Activated CD8-positive, alpha-beta memory T cell treated with anti-CD3 and anti-CD28 coated beads for 1 hour (primary cell): Measurements from ENCODE around the gene PIP.
"Not testable (repeated sequence)": the region's sequence is repeated elsewhere in the genome, so short reads cannot be mapped to it uniquely, and the experiment has no call there.

ENCODE experiments used
- DNase-seq, 2 donors: peaks; one replicate each; pipeline ENCODE4 v3.0.0-alpha.2; 2020; ENCODE audit warnings: low read depth in 1 of 2; ENCODE audit errors: extremely low read depth in 1 of 2

The PIP gene, protein sequence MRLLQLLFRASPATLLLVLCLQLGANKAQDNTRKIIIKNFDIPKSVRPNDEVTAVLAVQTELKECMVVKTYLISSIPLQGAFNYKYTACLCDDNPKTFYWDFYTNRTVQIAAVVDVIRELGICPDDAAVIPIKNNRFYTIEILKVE

GRCh38 chr7:143131781-143132180 lies at the start of gene PIP:
Gene PIP, plus strand, starts transcription at chr7:143132077. Its CDS starts 40 bp downstream, at chr7:143132117.
- no peak for DNase-seq

DNA sequence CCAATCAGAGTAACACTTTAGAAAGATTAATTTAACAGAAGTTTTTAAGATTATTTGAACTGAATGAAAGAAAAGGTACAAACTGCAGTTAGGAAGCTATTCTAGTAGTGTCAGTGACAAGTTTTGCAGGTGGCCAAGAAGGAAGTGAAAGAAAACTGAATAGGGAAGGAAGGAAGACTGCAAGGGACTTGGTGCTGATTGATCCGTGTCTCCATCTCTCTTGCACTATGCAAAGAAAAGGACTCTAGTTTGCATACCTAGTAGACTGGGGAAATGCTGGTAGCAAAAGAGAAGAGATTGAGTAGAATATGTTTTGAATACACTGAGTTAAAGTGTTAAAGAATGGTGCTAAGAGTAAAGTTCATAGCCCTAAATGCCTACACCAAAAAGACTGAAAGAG lies 46.8 kb upstream of the PIP start:
- no peak for DNase-seq

- DNase-seq: not testable (repeated sequence)
Observed at GRCh38 chr7:143085610-143086009, 46.3 kb upstream of the PIP start.

GRCh38 chr7:143088549-143089231 lies 43.2 kb upstream of the PIP start:
- DNase-seq: not testable (repeated sequence)

GRCh38 chr7:143096146-143096545 lies 35.7 kb upstream of the PIP start:
- DNase-seq: no peak

DNA sequence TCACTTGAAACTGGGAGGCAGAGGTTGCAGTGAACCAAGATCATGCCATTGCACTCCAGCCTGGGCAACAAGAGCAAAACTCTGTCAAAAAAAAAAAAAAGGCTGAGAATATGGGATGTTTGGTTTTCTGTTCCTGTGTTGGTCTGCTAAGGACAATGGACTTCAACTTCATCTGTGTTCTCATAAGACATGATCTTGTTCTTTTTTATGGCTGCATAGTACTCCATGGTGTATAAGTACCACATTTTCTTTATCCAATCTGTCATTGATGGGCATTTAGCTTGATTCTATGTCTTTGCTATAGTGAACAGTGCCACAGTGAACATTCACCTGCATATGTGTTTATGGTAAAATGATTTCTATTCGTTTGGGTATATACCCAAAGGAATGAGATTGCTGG lies 32.3 kb upstream of the PIP start:
- DNase-seq: not testable (repeated sequence)

DNA sequence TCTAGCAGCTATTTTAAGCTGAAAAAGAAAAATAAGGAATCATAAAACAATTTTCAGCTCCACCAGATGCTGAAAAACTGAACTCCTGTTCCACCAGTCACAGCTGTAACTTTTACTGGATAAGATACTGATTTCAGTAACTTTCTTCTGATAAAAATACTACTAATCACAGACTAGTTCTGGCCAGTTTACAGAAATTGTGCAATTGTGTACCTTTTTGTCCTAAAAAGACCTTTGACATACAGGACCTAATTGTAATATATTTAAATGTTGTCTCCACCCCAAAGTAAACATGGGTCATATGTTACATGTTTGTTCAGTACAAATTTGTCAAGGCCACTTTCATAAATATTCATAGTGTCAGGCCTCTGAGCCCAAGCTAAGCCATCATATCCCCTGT lies 27.1 kb upstream of the PIP start:
- no peak for DNase-seq

- not testable (repeated sequence) for DNase-seq
Observed at GRCh38 chr7:143108019-143108418, 23.9 kb upstream of the PIP start.

DNA sequence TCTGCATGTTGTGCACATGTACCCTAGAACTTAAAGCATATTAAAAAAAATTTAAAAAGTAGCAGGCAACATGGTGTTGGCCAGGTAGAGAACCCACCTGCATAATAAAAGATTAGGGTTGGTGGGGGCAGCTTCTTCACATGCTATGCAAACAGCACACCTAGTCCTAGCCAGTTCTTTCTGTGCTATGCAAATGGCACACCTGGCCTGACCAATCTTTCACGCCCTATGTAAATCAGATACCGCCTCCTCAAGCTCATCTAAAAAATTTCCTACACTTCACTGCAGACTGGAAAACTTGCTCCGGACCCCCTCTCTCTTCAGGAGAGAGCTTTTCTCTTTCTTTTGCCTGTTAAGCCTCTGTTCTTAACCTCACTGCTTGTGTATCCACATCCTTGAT lies 14.5 kb upstream of the PIP start:
- no peak for DNase-seq

DNA sequence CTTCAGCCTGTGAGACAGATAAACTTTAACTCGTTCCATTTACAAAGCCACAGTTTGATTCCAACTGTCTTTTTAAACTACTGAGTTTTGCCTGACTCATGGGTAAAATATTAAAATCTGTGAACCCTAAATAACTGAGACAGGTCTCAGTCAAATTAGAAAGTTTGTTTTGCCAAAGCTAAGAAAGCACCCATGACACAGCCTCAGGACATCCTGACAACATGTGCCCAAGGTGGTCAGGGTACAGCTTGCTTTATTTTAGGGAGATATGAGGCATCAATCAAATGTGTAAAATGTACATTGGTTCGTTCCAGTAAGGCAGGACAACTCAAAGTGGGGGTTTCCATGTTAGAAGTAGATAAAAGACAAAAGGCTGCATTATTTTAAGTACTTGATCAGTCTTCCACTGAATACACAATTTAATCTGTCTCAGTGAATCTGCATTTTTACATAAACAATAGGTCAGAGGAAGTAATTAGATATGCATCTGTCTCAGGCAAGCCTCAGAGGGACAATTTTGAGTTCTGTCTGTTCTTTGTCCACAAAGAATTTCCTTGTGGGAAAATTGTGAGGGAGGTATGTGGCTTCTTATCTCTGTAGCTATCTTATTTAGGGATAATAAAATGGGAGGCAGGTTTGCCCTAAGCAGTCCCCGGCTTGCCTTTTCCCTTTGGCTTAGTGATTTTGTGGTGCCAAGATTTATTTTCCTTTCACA lies 11.0 kb upstream of the PIP start:
- no peak for DNase-seq

GRCh38 chr7:143123326-143123725 lies 8.6 kb upstream of the PIP start:
- not testable (repeated sequence) for DNase-seq

DNA sequence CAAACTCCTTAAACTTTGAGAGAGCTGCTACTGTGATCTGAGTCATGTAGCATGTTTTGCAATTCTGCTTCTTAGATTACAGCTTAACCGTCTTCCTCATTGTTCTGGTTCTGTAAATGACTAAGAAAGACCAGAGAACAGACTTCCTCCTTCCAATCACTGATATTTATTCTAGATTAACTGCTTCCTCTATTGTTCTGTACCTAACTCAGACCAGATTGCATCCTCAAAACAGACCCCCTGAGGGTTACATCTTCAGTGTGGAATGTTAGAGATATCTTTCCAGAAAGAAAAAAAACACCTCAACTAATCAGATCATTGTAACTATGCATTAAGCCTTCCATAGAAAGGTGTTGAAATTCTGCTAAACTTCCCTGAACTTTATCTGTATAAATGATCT lies 5.7 kb upstream of the PIP start:
- no peak for DNase-seq

DNA sequence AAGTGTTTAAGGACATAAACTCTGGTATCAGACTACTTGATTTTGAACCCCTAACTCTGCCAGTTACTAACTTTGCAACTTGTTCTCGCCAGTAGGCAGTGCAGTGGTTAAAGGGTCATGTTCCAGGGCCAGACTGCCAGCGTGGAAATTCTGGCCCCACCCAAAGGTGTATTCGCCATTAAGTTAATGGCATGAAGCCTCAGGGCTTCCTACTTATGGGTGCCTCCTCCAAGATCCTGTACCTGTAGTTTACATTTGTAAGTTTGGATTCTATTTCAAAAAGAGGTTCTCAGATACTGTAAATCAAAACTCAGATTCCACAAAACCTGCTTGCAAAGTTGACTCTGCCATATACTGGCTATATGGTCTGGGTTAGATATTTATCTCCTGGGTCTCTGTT lies 2.8 kb upstream of the PIP start:
- no peak for DNase-seq

DNA sequence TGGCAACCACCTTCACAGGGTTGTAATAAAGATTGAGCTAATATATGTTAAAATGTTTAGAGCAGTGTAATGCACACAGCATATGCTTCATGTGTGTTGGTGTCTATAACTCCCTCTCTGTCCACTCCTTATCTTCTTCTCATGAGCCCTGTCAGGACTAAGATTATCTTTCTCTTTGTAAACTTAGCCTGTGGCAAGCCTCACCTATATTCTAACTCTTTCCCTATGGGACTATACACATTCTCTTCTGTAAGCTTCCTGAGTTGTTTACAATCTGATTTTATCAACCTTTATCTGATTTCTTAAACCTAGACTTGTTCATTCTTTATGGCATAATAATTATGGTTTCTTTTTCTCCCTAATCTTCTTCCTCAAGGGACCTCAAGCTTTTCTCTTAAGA lies 2.4 kb upstream of the PIP start:
- no peak for DNase-seq

- DNase-seq: no peak
Observed at GRCh38 chr7:143130541-143130940, 1.3 kb upstream of the PIP start.

DNA sequence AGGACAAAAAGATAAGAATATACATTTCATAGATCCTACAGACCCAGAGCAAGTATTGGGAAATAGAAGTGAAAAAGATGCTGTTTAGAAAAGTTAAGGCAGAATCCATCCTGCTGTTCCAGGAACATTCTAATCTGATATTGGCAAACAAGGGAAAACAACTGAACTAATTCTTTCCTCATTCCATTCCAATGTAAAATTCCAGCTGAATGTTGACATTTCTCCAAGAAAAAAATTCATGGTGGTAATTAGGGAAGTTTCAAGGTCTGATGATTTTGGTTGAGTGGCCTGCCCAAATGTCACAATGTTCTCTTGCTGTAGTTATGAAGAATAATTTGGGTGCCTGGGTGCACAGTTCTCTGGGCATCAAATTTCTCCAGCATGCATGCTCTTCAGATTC lies 15.2 kb downstream of the PIP start:
- DNase-seq: no peak

GRCh38 chr7:143148050-143148449 lies 16.2 kb downstream of the PIP start:
- DNase-seq: no peak

DNA sequence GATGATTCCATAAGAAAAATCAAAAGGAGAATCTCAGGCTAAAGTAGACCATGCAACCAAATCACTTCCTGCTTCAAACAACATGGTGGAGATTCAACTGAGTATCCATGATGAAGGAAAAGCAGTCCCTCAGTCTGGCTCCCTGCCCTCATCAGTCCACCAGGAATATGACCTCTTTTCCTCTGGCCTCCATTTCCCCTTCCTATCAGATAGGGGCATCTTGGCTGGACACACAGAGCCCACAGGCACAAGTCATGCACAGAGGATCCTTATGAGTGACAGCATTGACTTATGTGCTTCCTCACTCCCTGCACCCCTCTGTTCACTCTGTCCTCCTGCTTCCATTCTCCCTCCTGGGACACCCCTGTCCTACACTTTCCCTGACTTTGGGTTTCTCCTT lies 16.8 kb downstream of the PIP start:
- DNase-seq: no peak

GRCh38 chr7:143150696-143151095 lies 18.8 kb downstream of the PIP start:
- not testable (repeated sequence) for DNase-seq

DNA sequence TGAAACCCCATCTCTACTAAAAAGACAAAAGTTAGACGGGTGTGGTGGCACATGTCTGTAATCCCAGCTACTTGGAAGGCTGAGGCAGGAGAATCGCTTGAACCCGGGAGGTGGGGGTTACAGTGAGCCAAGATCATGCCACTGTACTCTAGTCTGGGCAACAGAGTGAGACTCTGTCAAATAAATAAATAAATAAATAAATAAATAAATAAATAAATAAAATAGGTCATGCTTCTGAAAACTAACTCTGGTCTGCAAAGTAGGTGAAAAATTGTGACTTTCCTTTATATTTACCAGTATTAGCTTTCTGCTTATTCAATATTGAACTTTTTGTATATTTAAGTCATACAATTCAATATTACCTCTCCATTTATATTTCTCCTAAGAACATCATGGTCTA lies 26.7 kb downstream of the PIP start:
- DNase-seq: not testable (repeated sequence)

- DNase-seq: no peak
Observed at GRCh38 chr7:143171697-143172096, 39.8 kb downstream of the PIP start.

GRCh38 chr7:143172354-143172753 lies 40.5 kb downstream of the PIP start:
- no peak for DNase-seq
